Activated CD8-positive, alpha-beta memory T cell treated with anti-CD3 and anti-CD28 coated beads for 48 hours (primary cell): ENCODE results near the gene SBF1.

Experiments used
- DNase-seq, 3 experiments: peaks; one replicate each; pipeline ENCODE4 v3.0.0-alpha.2; 2020; ENCODE audit warnings: low read depth in 2 of 3, low spot score in 2 of 3

Gene SBF1

GRCh38 chr22:50485221-50486131 is 10.6 kb upstream of the SBF1 start:
- DNase-seq: no peak

- no peak for DNase-seq
Measured at GRCh38 chr22:50483977-50484853, 9.4 kb upstream of the SBF1 start.

- DNase-seq: no peak
Measured at GRCh38 chr22:50483556-50483955, 8.7 kb upstream of the SBF1 start.

GRCh38 chr22:50483106-50483505 is 8.3 kb upstream of the SBF1 start:
- DNase-seq: no peak

- no peak for DNase-seq
Measured at GRCh38 chr22:50482107-50483074, 7.6 kb upstream of the SBF1 start.

- no peak for DNase-seq
Measured at GRCh38 chr22:50481440-50482106, 6.7 kb upstream of the SBF1 start, which contains the start of gene ADM2. ADM2 (plus strand) TSS chr22:50481543; CDS start chr22:50481848, 305 bp downstream.

GRCh38 chr22:50481045-50481439 is 6.2 kb upstream of the SBF1 start:
- no peak for DNase-seq

- no peak for DNase-seq
Measured at GRCh38 chr22:50479721-50480120, 4.9 kb upstream of the SBF1 start.

- DNase-seq: no peak
Measured at GRCh38 chr22:50477923-50478322, 3.1 kb upstream of the SBF1 start.

GRCh38 chr22:50476868-50477267 is 2.0 kb upstream of the SBF1 start:
- no peak for DNase-seq

- no peak for DNase-seq
Measured at GRCh38 chr22:50475652-50476002, 792 bp upstream of the SBF1 start.

GRCh38 chr22:50473855-50474671 is 772 bp downstream of the SBF1 start:
- DNase-seq: no peak

- DNase-seq: no peak
Measured at GRCh38 chr22:50473088-50473487, 1.7 kb downstream of the SBF1 start.

GRCh38 chr22:50471962-50472361 is 2.9 kb downstream of the SBF1 start:
- no peak for DNase-seq

- no peak for DNase-seq
Measured at GRCh38 chr22:50471197-50471847, 3.5 kb downstream of the SBF1 start.

GRCh38 chr22:50470491-50470890 is 4.3 kb downstream of the SBF1 start:
- DNase-seq: no peak

GRCh38 chr22:50469377-50470305 is 5.2 kb downstream of the SBF1 start:
- DNase-seq: peak; percentile 79 to 96 (median 81)

- no peak for DNase-seq
Measured at GRCh38 chr22:50468626-50469025, 6.2 kb downstream of the SBF1 start.
